ENCODE measurements around the gene FES. TPM values are rescaled to one million over a fixed set of nuclear protein-coding genes. Genes with fewer than 3 reads are reported as not detected.

Gene FES
- total RNA-seq, 1 donor from 2014 or later: 65.1 TPM

DNA sequence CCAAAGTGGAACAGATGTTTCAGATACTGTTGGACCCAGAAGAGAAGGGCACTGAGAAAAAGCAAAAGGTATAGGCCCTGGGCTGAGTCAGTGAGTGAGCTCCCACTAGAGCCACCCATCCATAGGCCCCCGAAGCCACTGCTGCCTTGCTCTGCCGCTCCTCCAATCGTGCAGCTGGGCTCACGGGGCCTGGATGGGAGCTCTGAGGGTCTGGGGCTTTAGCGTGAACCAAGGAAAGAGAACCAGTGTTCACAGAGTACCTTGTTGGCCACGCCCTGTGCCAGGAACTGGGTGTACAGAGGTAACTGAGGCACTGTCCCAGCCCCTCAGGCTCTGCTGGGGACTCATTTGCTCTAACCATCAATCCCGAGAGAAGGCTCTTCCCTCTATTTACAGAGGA, 55.5 kb downstream of the FES start:
- TF ChIP-seq CTCF (IDR thresholded peaks at IDR 0.05): no peak
- Histone ChIP-seq H3K9me3 (no peaks in the 10 kb centered on the region), H3K36me3 (peaks cover 60 to 71% of the 10 kb centered on the region in 2 donors), H3K4me1 (peaks cover 7 to 10% of the 10 kb centered on the region in 2 donors), H3K4me3 (no peak overlapping the region), H3K27ac (no peak overlapping the region), H3K27me3 (no peaks in the 10 kb centered on the region)
- intact Hi-C loops (cut with DNase I): loop anchor here (5.0 to 10.0 kb wide), 2 partner anchors 222 to 935 kb away; partner anchors contain the start of genes BLM and ZNF710
- no peak for DNase-seq (ENCODE audit: low spot score in 2 of 2)

DNA sequence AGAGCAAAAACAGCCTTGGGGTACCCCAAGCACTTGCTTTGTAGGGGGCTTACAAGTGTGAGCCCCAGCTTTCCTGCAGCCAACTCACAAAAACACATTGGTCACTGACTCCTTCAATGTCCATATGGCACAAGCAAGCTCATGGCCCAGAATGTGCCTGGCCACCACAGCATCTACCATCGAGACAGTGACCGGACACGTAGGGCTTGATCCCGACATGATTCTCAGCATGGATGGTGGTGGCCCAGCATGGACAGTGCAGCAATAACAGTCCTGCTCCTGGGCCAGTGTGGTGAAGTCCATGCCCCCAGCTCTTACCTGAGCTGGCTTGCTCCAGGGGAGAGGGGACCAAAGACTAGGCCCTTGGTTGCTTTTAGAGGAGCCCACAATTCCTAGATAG, 56.7 kb downstream of the FES start:
- no peak for DNase-seq (ENCODE audit: low spot score in 2 of 2)
- Histone ChIP-seq H3K27me3 (no peaks in the 10 kb centered on the region), H3K27ac (no peak overlapping the region), H3K9me3 (no peaks in the 10 kb centered on the region), H3K4me3 (no peak overlapping the region), H3K4me1 (peaks cover 4 to 6% of the 10 kb centered on the region in 2 donors), H3K36me3 (peaks cover 64 to 80% of the 10 kb centered on the region in 2 donors)
- TF ChIP-seq CTCF (IDR thresholded peaks at IDR 0.05): no peak
- intact Hi-C loops (cut with DNase I): no loop called here

DNA sequence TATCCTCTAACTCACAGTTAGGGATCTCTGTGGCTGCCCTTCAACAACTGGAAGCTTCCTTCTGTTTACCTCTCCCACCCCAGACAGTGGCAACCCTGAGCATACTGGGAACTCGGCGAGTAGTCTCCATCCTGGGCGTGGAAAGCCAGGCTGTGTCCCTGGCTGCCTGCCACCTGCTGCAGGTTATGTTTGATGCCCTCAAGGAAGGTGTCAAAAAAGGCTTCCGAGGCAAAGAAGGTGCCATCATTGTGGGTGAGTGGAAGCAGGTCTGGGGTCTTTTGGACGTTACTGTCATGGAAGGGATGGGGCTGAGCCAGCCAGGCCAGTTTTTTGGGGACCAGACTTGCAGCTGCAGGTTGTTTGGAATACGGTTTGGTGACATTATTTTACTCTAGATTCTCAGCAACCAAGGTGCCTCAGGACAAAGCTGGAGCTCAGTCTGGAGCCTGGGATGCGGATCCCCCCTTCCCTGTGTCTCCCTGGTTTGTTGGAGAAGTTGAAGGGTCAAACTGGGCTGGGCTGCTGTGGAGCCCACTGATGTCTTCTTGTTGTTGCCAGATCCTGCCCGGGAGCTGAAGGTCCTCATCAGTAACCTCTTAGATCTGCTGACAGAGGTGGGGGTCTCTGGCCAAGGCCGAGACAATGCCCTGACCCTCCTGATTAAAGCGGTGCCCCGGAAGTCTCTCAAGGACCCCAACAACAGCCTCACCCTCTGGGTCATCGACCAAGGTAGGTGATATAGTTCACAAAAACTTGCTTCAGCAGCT, 58.2 kb downstream of the FES start:
- Histone ChIP-seq H3K27me3 (no peaks in the 10 kb centered on the region), H3K9me3 (no peaks in the 10 kb centered on the region), H3K27ac (no peak overlapping the region), H3K4me3 (no peak overlapping the region), H3K36me3 (peaks cover 79 to 95% of the 10 kb centered on the region in 2 donors), H3K4me1 (no peaks in the 10 kb centered on the region)
- intact Hi-C loops (cut with DNase I): no loop called here
- DNase-seq (ENCODE audit: low spot score in 2 of 2): no peak
- TF ChIP-seq CTCF (IDR thresholded peaks at IDR 0.05): no peak

DNA sequence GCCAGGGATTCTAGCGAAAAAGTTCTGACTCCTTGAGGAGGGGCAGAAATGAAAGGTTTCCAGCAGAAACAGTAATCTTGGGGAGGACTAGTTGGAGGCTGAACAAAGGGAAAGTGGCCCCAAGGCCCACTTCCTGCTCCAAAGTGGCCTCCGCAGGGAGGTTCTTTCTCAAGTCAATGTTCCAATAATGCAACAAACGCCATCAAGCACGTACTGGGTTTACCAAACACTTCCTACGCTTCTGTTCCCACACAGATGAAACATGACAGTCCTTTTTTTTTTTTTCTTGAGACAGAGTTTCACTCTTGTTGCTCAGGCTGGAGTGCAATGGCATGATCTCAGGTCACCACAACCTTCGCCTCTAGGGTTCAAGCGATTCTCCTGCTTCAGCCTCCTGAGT, 60.8 kb downstream of the FES start:
- Histone ChIP-seq H3K4me1 (no peaks in the 10 kb centered on the region), H3K27me3 (no peaks in the 10 kb centered on the region), H3K27ac (no peak overlapping the region), H3K4me3 (no peak overlapping the region), H3K9me3 (no peaks in the 10 kb centered on the region), H3K36me3 (peaks cover 90 to 95% of the 10 kb centered on the region in 2 donors)
- intact Hi-C loops (cut with DNase I): no loop called here
- DNase-seq (ENCODE audit: low spot score in 2 of 2): no peak
- TF ChIP-seq CTCF (IDR thresholded peaks at IDR 0.05): no peak

Other genes starting within 250 kb of the FES start
- 0.11 TPM for gene BLM, start 167.2 kb upstream of the FES start, total RNA-seq
- gene FURIN, start 15.9 kb upstream of the FES start, total RNA-seq: 86.3 TPM
- 90.4 TPM for gene MAN2A2, start 18.8 kb downstream of the FES start, total RNA-seq
- gene HDDC3, start 48.0 kb downstream of the FES start, total RNA-seq: 29.4 TPM
- gene UNC45A, start 50.8 kb downstream of the FES start, total RNA-seq: 73.5 TPM
- gene RCCD1, start 70.4 kb downstream of the FES start, total RNA-seq: 10.0 TPM
- gene PRC1, start 110.0 kb downstream of the FES start, total RNA-seq: 29.1 TPM
- 0.53 TPM for gene VPS33B, start 138.1 kb downstream of the FES start, total RNA-seq
- gene SV2B, start 215.8 kb downstream of the FES start, total RNA-seq: 0.11 TPM

Measured in ascending aorta (tissue), 2 donors.